T-helper 2 cell treated with Interferon-gamma antibody and Interleukin-4, amounts not matched to agents 5 μg/mL and 100 μg/mL, for 36 hours (primary cell): Measurements from ENCODE around the gene MLLT6.

Experiments
- DNase-seq: peaks from one replicate; pipeline ENCODE4 v3.0.0; 2021; ENCODE audit warnings: low spot score
- H3K27ac Mint-ChIP-seq: one replicate; pipeline ENCODE4 v1.8.0; 2021; ENCODE audit warnings: mild to moderate bottlenecking, mixed read lengths
- H3K27me3 Mint-ChIP-seq: one replicate; pipeline ENCODE4 v1.8.0; 2021; ENCODE audit warnings: low read depth, mixed read lengths
- H3K36me3 Mint-ChIP-seq: one replicate; pipeline ENCODE4 v1.8.0; 2021; ENCODE audit warnings: low read depth, mixed read lengths
- H3K4me1 Mint-ChIP-seq: one replicate; pipeline ENCODE4 v1.8.0; 2021; ENCODE audit warnings: low read depth, mixed read lengths
- H3K4me3 Mint-ChIP-seq: one replicate; pipeline ENCODE4 v1.8.0; 2022; ENCODE audit warnings: mild to moderate bottlenecking, moderate library complexity, mixed read lengths
- H3K9me3 Mint-ChIP-seq: one replicate; pipeline ENCODE4 v1.8.0; 2021; ENCODE audit warnings: mixed read lengths

The MLLT6 gene

GRCh38 chr17:38745545-38745944, 40.5 kb downstream of the MLLT6 start:
- peaks cover 32% of the 10 kb centered on the region for H3K27me3 Mint-ChIP-seq

GRCh38 chr17:38746004-38746848, 41.2 kb downstream of the MLLT6 start:
- peaks cover 39% of the 10 kb centered on the region for H3K27me3 Mint-ChIP-seq
- H3K4me3 Mint-ChIP-seq, result peak overlapping the region; percentile 74
- peaks cover 33% of the 10 kb centered on the region for H3K4me1 Mint-ChIP-seq
- H3K9me3 Mint-ChIP-seq, result no peaks in the 10 kb centered on the region
- no peaks in the 10 kb centered on the region for H3K36me3 Mint-ChIP-seq
- no peak for DNase-seq
- H3K27ac Mint-ChIP-seq, result peak overlapping the region; percentile 56

More at GRCh38 chr17:38745545-38745944, 40.5 kb downstream of the MLLT6 start:
- Mint-ChIP-seq H3K27ac (no peak overlapping the region), H3K4me1 (peaks cover 27% of the 10 kb centered on the region), H3K9me3 (no peaks in the 10 kb centered on the region), H3K4me3 (peak overlapping the region; percentile 74), H3K36me3 (no peaks in the 10 kb centered on the region)
- DNase-seq, result no peak

GRCh38 chr17:38746849-38747462, 41.9 kb downstream of the MLLT6 start:
- H3K4me3 Mint-ChIP-seq, result peak overlapping the region; percentile 74
- H3K27ac Mint-ChIP-seq, result peak overlapping the region; percentile 56
- peaks cover 42% of the 10 kb centered on the region for H3K27me3 Mint-ChIP-seq
- H3K9me3 Mint-ChIP-seq, result no peaks in the 10 kb centered on the region
- H3K36me3 Mint-ChIP-seq, result peaks cover 2% of the 10 kb centered on the region
- peaks cover 38% of the 10 kb centered on the region for H3K4me1 Mint-ChIP-seq
- no peak for DNase-seq

GRCh38 chr17:38747463-38748148, 42.5 kb downstream of the MLLT6 start:
- Mint-ChIP-seq H3K4me1 (peaks cover 35% of the 10 kb centered on the region), H3K27me3 (peaks cover 42% of the 10 kb centered on the region), H3K36me3 (peaks cover 4% of the 10 kb centered on the region), H3K27ac (no peak overlapping the region), H3K4me3 (peak overlapping the region; percentile 82), H3K9me3 (no peaks in the 10 kb centered on the region)
- DNase-seq, result no peak

GRCh38 chr17:38748149-38748891, 43.2 kb downstream of the MLLT6 start, which contains the start of gene PCGF2:
TSS of gene PCGF2 (minus strand) at chr17:38748336. CDS start at chr17:38740402, 7,934 bp downstream.
- Mint-ChIP-seq H3K27me3 (peaks cover 42% of the 10 kb centered on the region), H3K27ac (no peak within 1 kb of the TSS)

GRCh38 chr17:38748892-38749222, 43.8 kb downstream of the MLLT6 start:
- H3K4me1 Mint-ChIP-seq, result peaks cover 37% of the 10 kb centered on the region
- H3K27ac Mint-ChIP-seq, result no peak overlapping the region
- H3K27me3 Mint-ChIP-seq, result peaks cover 42% of the 10 kb centered on the region
- DNase-seq, result no peak
- H3K36me3 Mint-ChIP-seq, result peaks cover 9% of the 10 kb centered on the region
- H3K4me3 Mint-ChIP-seq, result peak overlapping the region; percentile 97
- no peaks in the 10 kb centered on the region for H3K9me3 Mint-ChIP-seq

More at GRCh38 chr17:38748149-38748891, 43.2 kb downstream of the MLLT6 start, which contains the start of gene PCGF2:
- Mint-ChIP-seq H3K36me3 (peaks cover 5% of the 10 kb centered on the region), H3K4me1 (peaks cover 34% of the 10 kb centered on the region), H3K9me3 (no peaks in the 10 kb centered on the region), H3K4me3 (peak within 1 kb of the TSS; percentile 97)
- no peak for DNase-seq

- no peak overlapping the region for H3K27ac Mint-ChIP-seq
- peaks cover 42% of the 10 kb centered on the region for H3K27me3 Mint-ChIP-seq
- peak overlapping the region; percentile 97 for H3K4me3 Mint-ChIP-seq
- peaks cover 11% of the 10 kb centered on the region for H3K36me3 Mint-ChIP-seq
- peaks cover 39% of the 10 kb centered on the region for H3K4me1 Mint-ChIP-seq
- no peak for DNase-seq
- H3K9me3 Mint-ChIP-seq, result no peaks in the 10 kb centered on the region
These were observed 44.4 kb downstream of the MLLT6 start for GRCh38 chr17:38749223-38750043.

- no peaks in the 10 kb centered on the region for H3K9me3 Mint-ChIP-seq
- H3K27ac Mint-ChIP-seq, result no peak overlapping the region
- peaks cover 14% of the 10 kb centered on the region for H3K36me3 Mint-ChIP-seq
- H3K27me3 Mint-ChIP-seq, result peaks cover 38% of the 10 kb centered on the region
- peak overlapping the region; percentile 97 for H3K4me3 Mint-ChIP-seq
- no peak for DNase-seq
- H3K4me1 Mint-ChIP-seq, result peaks cover 42% of the 10 kb centered on the region
These were observed 44.9 kb downstream of the MLLT6 start for GRCh38 chr17:38750044-38750311.

- peak overlapping the region; percentile 98 for H3K27ac Mint-ChIP-seq
- peaks cover 15% of the 10 kb centered on the region for H3K36me3 Mint-ChIP-seq
- H3K4me1 Mint-ChIP-seq, result peaks cover 41% of the 10 kb centered on the region
These were observed 45.4 kb downstream of the MLLT6 start for GRCh38 chr17:38750312-38751121.

GRCh38 chr17:38751144-38751807, 46.2 kb downstream of the MLLT6 start:
- DNase-seq, result no peak
- Mint-ChIP-seq H3K36me3 (peaks cover 22% of the 10 kb centered on the region), H3K4me1 (peaks cover 34% of the 10 kb centered on the region), H3K4me3 (peak overlapping the region; percentile 97), H3K9me3 (no peaks in the 10 kb centered on the region), H3K27ac (peak overlapping the region; percentile 98), H3K27me3 (peaks cover 30% of the 10 kb centered on the region)

More at GRCh38 chr17:38750312-38751121, 45.4 kb downstream of the MLLT6 start:
- Mint-ChIP-seq H3K4me3 (peak overlapping the region; percentile 97), H3K27me3 (peaks cover 37% of the 10 kb centered on the region), H3K9me3 (no peaks in the 10 kb centered on the region)
- DNase-seq, result no peak

- Mint-ChIP-seq H3K36me3 (peaks cover 25% of the 10 kb centered on the region), H3K27me3 (peaks cover 24% of the 10 kb centered on the region), H3K27ac (peak overlapping the region; percentile 98), H3K9me3 (no peaks in the 10 kb centered on the region), H3K4me1 (peaks cover 29% of the 10 kb centered on the region), H3K4me3 (peak overlapping the region; percentile 97)
- peak; percentile 79 for DNase-seq
These were observed 46.8 kb downstream of the MLLT6 start for GRCh38 chr17:38751808-38752307.
